GM12878 (cell line): Measurements from ENCODE around the gene UGT1A7. TPM values are rescaled to one million over a fixed set of nuclear protein-coding genes. Genes with fewer than 3 reads are reported as not detected.

ENCODE experiments used
- ATAC-seq: fragments of 200-7000 bp; cut with Tn5 transposase; 3 replicates; pipeline ENCODE4 v1.9.1; 2020; ENCODE audit warnings: mild to moderate bottlenecking, moderate library complexity
- Bru-seq: library from RNA; stranded (reverse); fragments of 400-500 nt; gene quantifications from one replicate; lab custom pipeline; 2021; lab: Mats Ljungman, UMichigan
- BruChase-seq, 2 experiments: library from RNA; stranded (reverse); fragments of 400-500 nt; gene quantifications; one replicate each; lab custom pipeline; 2021; lab: Mats Ljungman, UMichigan
- BruUV-seq: library from RNA; stranded (reverse); fragments of 400-500 nt; replicated peaks from 2 replicates; lab custom pipeline; 2021; lab: Mats Ljungman, UMichigan
- CTCF ChIA-PET: fragments of 300-600 bp; sonication (Branson Sonifier 250); formaldehyde crosslinking; extraction: SDS; loops from one replicate; lab custom pipeline; 2021; ENCODE audit warnings: inconsistent platforms; lab: Yijun Ruan, JAX
- POLR2A ChIA-PET: fragments of 350-600 bp; formaldehyde crosslinking; extraction: SDS; loops from one replicate; lab custom pipeline; 2021; ENCODE audit warnings: inconsistent platforms; lab: Charles Lee
- RAD21 ChIA-PET: fragments of 300-600 bp; sonication (Branson Sonifier 250); formaldehyde crosslinking; loops from one replicate; lab custom pipeline; 2023; ENCODE audit warnings: antibody characterized with exemption; ENCODE audit not compliant: unreplicated experiment; lab: Charles Lee
- SMC1A ChIA-PET: fragments of 300-600 bp; sonication (Branson Sonifier 250); formaldehyde crosslinking; loops from one replicate; lab custom pipeline; 2023; ENCODE audit not compliant: unreplicated experiment, uncharacterized antibody; lab: Charles Lee
- DNase-seq: peaks from one replicate; pipeline ENCODE4 v3.0.0-alpha.2; 2011; ENCODE audit warnings: low read depth, low spot score
- FAIRE-seq: peaks from 3 replicates; lab custom pipeline; 2011; peaks lifted over from hg19 to GRCh38; lab: Jason Lieb, UNC
- H2AFZ ChIP-seq: 2 replicates; pipeline ENCODE4 v1.6.0; 2011; ENCODE audit warnings: low read depth, low read length, control low read depth; ENCODE audit not compliant: control insufficient read depth
- H3K27ac ChIP-seq: 2 replicates; pipeline ENCODE4 v1.5.1; 2011; ENCODE audit warnings: control low read depth; ENCODE audit not compliant: control insufficient read depth, insufficient read depth
- H3K27me3 ChIP-seq, 2 experiments: replicated peaks in 1 of 2; 2 replicates each; pipeline versions ENCODE4 v1.6.0 to v1.6.1; 2011; ENCODE audit warnings: low read length in 1 of 2; ENCODE audit not compliant: control insufficient read depth in 2 of 2, insufficient read depth in 2 of 2
- H3K36me3 ChIP-seq, 2 experiments: 2 replicates each; pipeline ENCODE4 v1.5.1; 2011; ENCODE audit warnings: low read length in 1 of 2; ENCODE audit not compliant: control insufficient read depth in 2 of 2, insufficient read depth in 2 of 2
- H3K4me1 ChIP-seq: 2 replicates; pipeline ENCODE4 v1.6.1; 2011; ENCODE audit warnings: mild to moderate bottlenecking, low read length, moderate library complexity, mixed read lengths; ENCODE audit not compliant: control insufficient read depth, insufficient read depth
- H3K4me2 ChIP-seq: 2 replicates; pipeline ENCODE4 v1.6.0; 2011; ENCODE audit warnings: control low read depth; ENCODE audit not compliant: control insufficient read depth, insufficient read depth
- H3K4me3 ChIP-seq: fragments of 200-600 bp; sonication (generic); 2 replicates; pipeline ENCODE4 v1.5.1; 2016
- H3K79me2 ChIP-seq: 2 replicates; pipeline ENCODE4 v1.6.0; 2011; ENCODE audit warnings: low read length; ENCODE audit not compliant: control insufficient read depth, insufficient read depth
- H3K9ac ChIP-seq: 2 replicates; pipeline ENCODE4 v1.8.0; 2011; ENCODE audit warnings: low read length, control low read depth, mixed read lengths; ENCODE audit not compliant: control insufficient read depth, insufficient read depth
- H3K9me3 ChIP-seq: replicated peaks from 3 replicates; pipeline ENCODE4 v1.5.1; 2011; ENCODE audit warnings: mild to moderate bottlenecking, low read length; ENCODE audit not compliant: control insufficient read depth, insufficient read depth
- H4K20me1 ChIP-seq: 2 replicates; pipeline ENCODE4 v1.6.0; 2011; ENCODE audit not compliant: control insufficient read depth, insufficient read depth
- CHD1 ChIP-seq: IDR thresholded peaks from 2 replicates; pipeline ENCODE4 v1.6.1; 2012; ENCODE audit warnings: low read depth, low read length, improper control_type of control experiment
- NBN ChIP-seq: fragments of 450-650 bp; IDR thresholded peaks from 2 replicates; pipeline ENCODE4 v1.6.1; 2016
- NR2C2 ChIP-seq: IDR thresholded peaks from 2 replicates; pipeline ENCODE4 v1.6.1; 2011; ENCODE audit warnings: borderline replicate concordance, low read depth; ENCODE audit not compliant: control insufficient read depth, insufficient read length
- RB1 ChIP-seq: fragments of 450-650 bp; formaldehyde crosslinking; IDR thresholded peaks from 2 replicates; pipeline ENCODE4 v1.6.1; 2017; ENCODE audit warnings: mild to moderate bottlenecking, borderline replicate concordance
- ZSCAN29 ChIP-seq: fragments of 450-650 bp; IDR thresholded peaks from 2 replicates; pipeline ENCODE4 v1.6.1; 2017; ENCODE audit warnings: mild to moderate bottlenecking, moderate library complexity
- WGBS: methylation state at CpG from one replicate; pipeline ENCODE4 v1.1.6; 2016; ENCODE audit warnings: low lambda C conversion rate; ENCODE audit not compliant: insufficient replicate concordance, insufficient coverage; ENCODE audit errors: missing lambda C conversion rate; 5-methylcytosine and 5-hydroxymethylcytosine counted together
- in situ Hi-C: fragments of 300-500 bp; cut with MboI; formaldehyde crosslinking; loops from 9 replicates; pipeline ENCODE4 v1.14.3; 2018; ENCODE audit warnings: mixed read lengths
- intact Hi-C: fragments of 100-400 bp; cut with micrococcal nuclease; formaldehyde crosslinking; loops from one replicate; pipeline ENCODE4 v1.14.2; 2022; ENCODE audit not compliant: unreplicated experiment
- long read RNA-seq, 2 experiments: library from polyadenylated mRNA; unstranded; transcript quantifications; one replicate each; pipeline ENCODE4 v2.0.0, GENCODE V29; 2019 to 2020
- polyA minus RNA-seq, 3 experiments: library from RNA; depleted of rRNA, polyadenylated mRNA; stranded (reverse); fragments of >200 nt; gene quantifications; 2 replicates each; pipeline ENCODE4 v1.2.3, GENCODE V29; 2011
- polyA plus RNA-seq, 11 experiments: library from polyadenylated mRNA; depleted of rRNA in 4 of 11; unstranded in 6 of 11; stranded (reverse) in 5 of 11; fragments of >200 nt; fragmentation: Nextera tagmentation in 4 of 11; fragmentation: Illumina TruSeq in 1 of 11; extraction: Ambion mirVana in 4 of 11; extraction: Trizol in 1 of 11; gene quantifications; 1 replicate in 1 of 11; 2 replicates in 10 of 11; pipeline versions ENCODE4 v1.2.1 to v1.2.3, GENCODE V29; 2011 to 2016; ENCODE audit warnings: inconsistent platforms in 2 of 11, missing spikeins in 2 of 11, low read depth in 1 of 11
- total RNA-seq, 4 experiments: library from RNA; depleted of rRNA in 3 of 4; stranded (reverse); fragments of >200 nt in 3 of 4; fragmentation: Illumina TruSeq in 1 of 4; extraction: Trizol in 1 of 4; gene quantifications; 2 replicates each; pipeline versions ENCODE4 v1.2.1 to v1.2.3, GENCODE V29; 2013 to 2021
- TF ChIP-seq, protein P1 (sequence below): IDR thresholded peaks from 2 replicates; pipeline ENCODE4 v1.6.1; 2012; ENCODE audit warnings: improper control_type of control experiment, low read depth, low read length; ENCODE audit not compliant: insufficient replicate concordance
- TF ChIP-seq, protein P2 (sequence below): fragments of 450-650 bp; formaldehyde crosslinking; IDR thresholded peaks from 2 replicates; pipeline ENCODE4 v1.4.0; 2022; ENCODE audit warnings: mild to moderate bottlenecking, moderate library complexity
- TF ChIP-seq, protein P3 (sequence below): fragments of 150-350 bp; IDR thresholded peaks from 2 replicates; pipeline ENCODE4 v1.6.1; 2016; ENCODE audit warnings: low read depth, low read length

The UGT1A7 gene
- 0.20 and 0.27 TPM in 2 replicates for total RNA-seq (2013; cell fraction: nucleolus; rRNA removed)
- not detected in 2 replicates for total RNA-seq (2014; rRNA removed)
- total RNA-seq (2014; rRNA removed; fragmentation: Illumina TruSeq; extraction: Trizol), result not detected in 2 replicates
- total RNA-seq (2021), result not detected in 2 replicates
- polyA plus RNA-seq (2011; ENCODE audit: low read depth), result not detected
- polyA plus RNA-seq (2011; rRNA removed), result not detected in 2 replicates
- polyA plus RNA-seq (2011; cell fraction: cytosol; rRNA removed), result not detected in 2 replicates
- not detected in 2 replicates for polyA plus RNA-seq (2011; cell fraction: nucleus; rRNA removed)
- not detected in 2 replicates for polyA plus RNA-seq (2012)
- polyA plus RNA-seq (2014; fragmentation: Illumina TruSeq; extraction: Trizol), result not detected in 2 replicates
- polyA plus RNA-seq (2014; fragmentation: Nextera tagmentation; extraction: Ambion mirVana), result not detected
- polyA plus RNA-seq (2014; rRNA removed), result not detected in 2 replicates
- polyA plus RNA-seq (2016; fragmentation: Nextera tagmentation; extraction: Ambion mirVana), result not detected
- polyA minus RNA-seq (2011; rRNA and poly(A)+ RNA removed), result not detected in 2 replicates
- polyA minus RNA-seq (2011; cell fraction: cytosol; rRNA and poly(A)+ RNA removed), result not detected in 2 replicates
- not detected in 2 replicates for polyA minus RNA-seq (2011; cell fraction: nucleus; rRNA and poly(A)+ RNA removed)
- Bru-seq, nascent RNA, result not detected
- BruChase-seq, experiment 1, labeled RNA remaining after a 6-hour chase, result percentile 24 among the genes with signal in this experiment
- BruChase-seq, experiment 2, labeled RNA remaining after a 2-hour chase, result not detected
- long read RNA-seq, experiment 1, result 0 reads
- long read RNA-seq, experiment 2, result 0 reads

DNA sequence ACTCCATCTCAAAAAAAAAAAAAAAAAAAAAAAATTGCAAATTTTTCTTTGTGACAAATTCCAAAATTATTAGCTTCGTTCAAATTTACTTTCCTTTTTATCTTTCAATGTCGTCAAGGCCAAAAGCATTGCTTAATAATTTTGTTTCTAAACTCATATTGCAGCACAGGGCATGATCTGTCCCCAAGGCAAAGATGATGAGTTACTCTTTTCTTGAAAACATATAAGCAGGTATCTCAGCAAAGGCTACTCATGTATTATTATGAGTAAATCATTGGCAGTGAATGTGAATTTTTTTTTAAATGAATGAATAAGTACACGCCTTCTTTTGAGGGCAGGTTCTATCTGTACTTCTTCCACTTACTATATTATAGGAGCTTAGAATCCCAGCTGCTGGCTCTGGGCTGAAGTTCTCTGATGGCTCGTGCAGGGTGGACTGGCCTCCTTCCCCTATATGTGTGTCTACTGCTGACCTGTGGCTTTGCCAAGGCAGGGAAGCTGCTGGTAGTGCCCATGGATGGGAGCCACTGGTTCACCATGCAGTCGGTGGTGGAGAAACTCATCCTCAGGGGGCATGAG is at the start of gene UGT1A7:
Gene UGT1A7, plus strand, starts transcription at position 381 of the 579 bp plus-strand sequence. Its CDS starts 37 bp downstream, at position 418.
- Histone ChIP-seq H2AFZ (no peak within 1 kb of the TSS), H4K20me1 (no peaks in the 10 kb centered on the region), H3K4me3 (no peak within 1 kb of the TSS), H3K27me3 (no peaks in the 10 kb centered on the region; a peak in 1 of 4 replicates), H3K79me2 (no peaks in the 10 kb centered on the region), H3K9ac (no peak within 1 kb of the TSS), H3K4me2 (no peak within 1 kb of the TSS), H3K9me3 (no peaks in the 10 kb centered on the region), H3K4me1 (no peaks in the 10 kb centered on the region), H3K36me3 (no peaks in the 10 kb centered on the region), H3K27ac (no peak within 1 kb of the TSS)
- intact Hi-C loops (no loop called here), in situ Hi-C loops (no loop called here)
- BruUV-seq, result no TSS peak
- no peak for ATAC-seq
- DNase-seq, result no peak
- FAIRE-seq, result no peak
- ChIA-PET RAD21 (no interaction called here), CTCF (interaction anchor here (0.7 kb wide), 1 partner anchor 276 kb away, joined by 3 read pairs; no protein-coding TSS in a partner anchor), SMC1A (no interaction called here), POLR2A (interaction anchor here (0.6 kb wide), 3 partner anchors 1307 to 1913 kb away, joined by 3 to 5 read pairs (median 3); no protein-coding TSS in a partner anchor)
- WGBS, result 34% methylated on average over 5 of the region's 5 CpGs
- TF ChIP-seq, protein P1, sequence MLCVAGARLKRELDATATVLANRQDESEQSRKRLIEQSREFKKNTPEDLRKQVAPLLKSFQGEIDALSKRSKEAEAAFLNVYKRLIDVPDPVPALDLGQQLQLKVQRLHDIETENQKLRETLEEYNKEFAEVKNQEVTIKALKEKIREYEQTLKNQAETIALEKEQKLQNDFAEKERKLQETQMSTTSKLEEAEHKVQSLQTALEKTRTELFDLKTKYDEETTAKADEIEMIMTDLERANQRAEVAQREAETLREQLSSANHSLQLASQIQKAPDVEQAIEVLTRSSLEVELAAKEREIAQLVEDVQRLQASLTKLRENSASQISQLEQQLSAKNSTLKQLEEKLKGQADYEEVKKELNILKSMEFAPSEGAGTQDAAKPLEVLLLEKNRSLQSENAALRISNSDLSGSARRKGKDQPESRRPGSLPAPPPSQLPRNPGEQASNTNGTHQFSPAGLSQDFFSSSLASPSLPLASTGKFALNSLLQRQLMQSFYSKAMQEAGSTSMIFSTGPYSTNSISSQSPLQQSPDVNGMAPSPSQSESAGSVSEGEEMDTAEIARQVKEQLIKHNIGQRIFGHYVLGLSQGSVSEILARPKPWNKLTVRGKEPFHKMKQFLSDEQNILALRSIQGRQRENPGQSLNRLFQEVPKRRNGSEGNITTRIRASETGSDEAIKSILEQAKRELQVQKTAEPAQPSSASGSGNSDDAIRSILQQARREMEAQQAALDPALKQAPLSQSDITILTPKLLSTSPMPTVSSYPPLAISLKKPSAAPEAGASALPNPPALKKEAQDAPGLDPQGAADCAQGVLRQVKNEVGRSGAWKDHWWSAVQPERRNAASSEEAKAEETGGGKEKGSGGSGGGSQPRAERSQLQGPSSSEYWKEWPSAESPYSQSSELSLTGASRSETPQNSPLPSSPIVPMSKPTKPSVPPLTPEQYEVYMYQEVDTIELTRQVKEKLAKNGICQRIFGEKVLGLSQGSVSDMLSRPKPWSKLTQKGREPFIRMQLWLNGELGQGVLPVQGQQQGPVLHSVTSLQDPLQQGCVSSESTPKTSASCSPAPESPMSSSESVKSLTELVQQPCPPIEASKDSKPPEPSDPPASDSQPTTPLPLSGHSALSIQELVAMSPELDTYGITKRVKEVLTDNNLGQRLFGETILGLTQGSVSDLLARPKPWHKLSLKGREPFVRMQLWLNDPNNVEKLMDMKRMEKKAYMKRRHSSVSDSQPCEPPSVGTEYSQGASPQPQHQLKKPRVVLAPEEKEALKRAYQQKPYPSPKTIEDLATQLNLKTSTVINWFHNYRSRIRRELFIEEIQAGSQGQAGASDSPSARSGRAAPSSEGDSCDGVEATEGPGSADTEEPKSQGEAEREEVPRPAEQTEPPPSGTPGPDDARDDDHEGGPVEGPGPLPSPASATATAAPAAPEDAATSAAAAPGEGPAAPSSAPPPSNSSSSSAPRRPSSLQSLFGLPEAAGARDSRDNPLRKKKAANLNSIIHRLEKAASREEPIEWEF, result no peak
- TF ChIP-seq, protein P2, sequence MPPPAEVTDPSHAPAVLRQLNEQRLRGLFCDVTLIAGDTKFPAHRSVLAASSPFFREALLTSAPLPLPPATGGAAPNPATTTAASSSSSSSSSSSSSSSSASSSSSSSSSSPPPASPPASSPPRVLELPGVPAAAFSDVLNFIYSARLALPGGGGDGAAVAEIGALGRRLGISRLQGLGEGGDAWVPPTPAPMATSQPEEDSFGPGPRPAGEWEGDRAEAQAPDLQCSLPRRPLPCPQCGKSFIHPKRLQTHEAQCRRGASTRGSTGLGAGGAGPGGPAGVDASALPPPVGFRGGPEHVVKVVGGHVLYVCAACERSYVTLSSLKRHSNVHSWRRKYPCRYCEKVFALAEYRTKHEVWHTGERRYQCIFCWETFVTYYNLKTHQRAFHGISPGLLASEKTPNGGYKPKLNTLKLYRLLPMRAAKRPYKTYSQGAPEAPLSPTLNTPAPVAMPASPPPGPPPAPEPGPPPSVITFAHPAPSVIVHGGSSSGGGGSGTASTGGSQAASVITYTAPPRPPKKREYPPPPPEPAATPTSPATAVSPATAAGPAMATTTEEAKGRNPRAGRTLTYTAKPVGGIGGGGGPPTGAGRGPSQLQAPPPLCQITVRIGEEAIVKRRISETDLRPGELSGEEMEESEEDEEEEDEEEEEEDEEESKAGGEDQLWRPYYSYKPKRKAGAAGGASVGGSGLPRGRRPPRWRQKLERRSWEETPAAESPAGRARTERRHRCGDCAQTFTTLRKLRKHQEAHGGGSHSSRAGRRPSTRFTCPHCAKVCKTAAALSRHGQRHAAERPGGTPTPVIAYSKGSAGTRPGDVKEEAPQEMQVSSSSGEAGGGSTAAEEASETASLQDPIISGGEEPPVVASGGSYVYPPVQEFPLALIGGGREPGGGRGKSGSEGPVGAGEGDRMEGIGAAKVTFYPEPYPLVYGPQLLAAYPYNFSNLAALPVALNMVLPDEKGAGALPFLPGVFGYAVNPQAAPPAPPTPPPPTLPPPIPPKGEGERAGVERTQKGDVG, result no peak
- TF ChIP-seq ZSCAN29, result no peak
- no peak for TF ChIP-seq CHD1
- TF ChIP-seq RB1, result no peak
- no peak for TF ChIP-seq NR2C2
- TF ChIP-seq, protein P3, sequence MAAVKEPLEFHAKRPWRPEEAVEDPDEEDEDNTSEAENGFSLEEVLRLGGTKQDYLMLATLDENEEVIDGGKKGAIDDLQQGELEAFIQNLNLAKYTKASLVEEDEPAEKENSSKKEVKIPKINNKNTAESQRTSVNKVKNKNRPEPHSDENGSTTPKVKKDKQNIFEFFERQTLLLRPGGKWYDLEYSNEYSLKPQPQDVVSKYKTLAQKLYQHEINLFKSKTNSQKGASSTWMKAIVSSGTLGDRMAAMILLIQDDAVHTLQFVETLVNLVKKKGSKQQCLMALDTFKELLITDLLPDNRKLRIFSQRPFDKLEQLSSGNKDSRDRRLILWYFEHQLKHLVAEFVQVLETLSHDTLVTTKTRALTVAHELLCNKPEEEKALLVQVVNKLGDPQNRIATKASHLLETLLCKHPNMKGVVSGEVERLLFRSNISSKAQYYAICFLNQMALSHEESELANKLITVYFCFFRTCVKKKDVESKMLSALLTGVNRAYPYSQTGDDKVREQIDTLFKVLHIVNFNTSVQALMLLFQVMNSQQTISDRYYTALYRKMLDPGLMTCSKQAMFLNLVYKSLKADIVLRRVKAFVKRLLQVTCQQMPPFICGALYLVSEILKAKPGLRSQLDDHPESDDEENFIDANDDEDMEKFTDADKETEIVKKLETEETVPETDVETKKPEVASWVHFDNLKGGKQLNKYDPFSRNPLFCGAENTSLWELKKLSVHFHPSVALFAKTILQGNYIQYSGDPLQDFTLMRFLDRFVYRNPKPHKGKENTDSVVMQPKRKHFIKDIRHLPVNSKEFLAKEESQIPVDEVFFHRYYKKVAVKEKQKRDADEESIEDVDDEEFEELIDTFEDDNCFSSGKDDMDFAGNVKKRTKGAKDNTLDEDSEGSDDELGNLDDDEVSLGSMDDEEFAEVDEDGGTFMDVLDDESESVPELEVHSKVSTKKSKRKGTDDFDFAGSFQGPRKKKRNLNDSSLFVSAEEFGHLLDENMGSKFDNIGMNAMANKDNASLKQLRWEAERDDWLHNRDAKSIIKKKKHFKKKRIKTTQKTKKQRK, result no peak
- TF ChIP-seq NBN, result no peak
